GM19023 (cell line): ENCODE results near the gene UGT1A8.
"Not testable (repeated sequence)": the region's sequence is repeated elsewhere in the genome, so short reads cannot be mapped to it uniquely, and the experiment has no call there.

ENCODE experiments used
- ATAC-seq: cut with Tn5 transposase; IDR thresholded peaks from one replicate; pipeline ENCODE4 v1.9.1; 2021; ENCODE audit warnings: mild to moderate bottlenecking, moderate library complexity; ENCODE audit not compliant: unreplicated experiment

Gene UGT1A8

GRCh38 chr2:233681521-233682099, 64.2 kb downstream of the UGT1A8 start, which contains the start of gene UGT1A7:
UGT1A7 (plus strand) TSS chr2:233681901; CDS start chr2:233681938, 37 bp downstream.
- ATAC-seq, result no peak

- no peak for ATAC-seq
Measured at GRCh38 chr2:233684640-233685039, 67.2 kb downstream of the UGT1A8 start.

- ATAC-seq, result no peak
Measured at GRCh38 chr2:233686928-233687327, 69.5 kb downstream of the UGT1A8 start.

GRCh38 chr2:233688341-233688740, 70.9 kb downstream of the UGT1A8 start:
- ATAC-seq, result no peak

GRCh38 chr2:233689031-233689430, 71.6 kb downstream of the UGT1A8 start:
- no peak for ATAC-seq

- ATAC-seq, result no peak
Measured at GRCh38 chr2:233689501-233689900, 72.1 kb downstream of the UGT1A8 start.

GRCh38 chr2:233690444-233690843, 73.0 kb downstream of the UGT1A8 start:
- ATAC-seq, result no peak

GRCh38 chr2:233691443-233692433, 74.3 kb downstream of the UGT1A8 start:
- no peak for ATAC-seq

GRCh38 chr2:233692648-233693047, 75.2 kb downstream of the UGT1A8 start, which contains the start of gene UGT1A6:
UGT1A6 (plus strand) TSS chr2:233692890; CDS start chr2:233693005, 115 bp downstream.
- no peak for ATAC-seq

GRCh38 chr2:233693963-233694362, 76.5 kb downstream of the UGT1A8 start:
- ATAC-seq, result no peak

GRCh38 chr2:233698740-233699139, 81.3 kb downstream of the UGT1A8 start:
- no peak for ATAC-seq

- ATAC-seq, result no peak
Measured at GRCh38 chr2:233699424-233700027, 82.1 kb downstream of the UGT1A8 start.

- no peak for ATAC-seq
Measured at GRCh38 chr2:233700028-233700635, 82.7 kb downstream of the UGT1A8 start.

GRCh38 chr2:233700842-233701241, 83.4 kb downstream of the UGT1A8 start:
- ATAC-seq, result not testable (repeated sequence)

GRCh38 chr2:233702238-233702637, 84.8 kb downstream of the UGT1A8 start:
- ATAC-seq, result no peak

- ATAC-seq, result no peak
Measured at GRCh38 chr2:233705911-233706506, 88.6 kb downstream of the UGT1A8 start.

- ATAC-seq, result no peak
Measured at GRCh38 chr2:233706720-233707119, 89.3 kb downstream of the UGT1A8 start.

GRCh38 chr2:233707940-233708644, 90.7 kb downstream of the UGT1A8 start:
- no peak for ATAC-seq

GRCh38 chr2:233708942-233709341, 91.5 kb downstream of the UGT1A8 start:
- ATAC-seq, result no peak
